Measurements from ENCODE around the gene PHYHD1.

PHYHD1 gene

DNA sequence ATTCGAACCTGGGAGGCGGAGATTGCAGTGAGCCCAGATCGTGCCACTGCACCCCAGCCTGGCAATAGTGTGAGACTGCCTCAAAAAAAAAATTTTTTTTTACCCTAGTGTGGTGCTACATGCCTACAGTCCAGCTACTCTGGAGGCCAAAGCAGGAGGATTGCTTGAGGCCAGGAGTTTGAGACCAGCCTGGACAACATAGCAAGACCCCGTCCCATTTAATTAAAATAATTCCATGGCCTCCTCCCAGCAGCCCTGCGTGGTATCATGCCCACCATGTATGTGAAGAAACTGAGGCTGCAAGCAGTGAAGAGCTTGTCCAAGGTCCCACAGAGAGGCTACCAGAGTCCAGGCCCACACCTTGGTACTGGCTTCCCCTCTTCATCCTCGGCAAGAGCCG lies 19.4 kb upstream of the PHYHD1 start:
- H3K4me3 ChIP-seq (ENCODE audit: low read depth, low read length) = no peak overlapping the region
- TF ChIP-seq, protein P1, sequence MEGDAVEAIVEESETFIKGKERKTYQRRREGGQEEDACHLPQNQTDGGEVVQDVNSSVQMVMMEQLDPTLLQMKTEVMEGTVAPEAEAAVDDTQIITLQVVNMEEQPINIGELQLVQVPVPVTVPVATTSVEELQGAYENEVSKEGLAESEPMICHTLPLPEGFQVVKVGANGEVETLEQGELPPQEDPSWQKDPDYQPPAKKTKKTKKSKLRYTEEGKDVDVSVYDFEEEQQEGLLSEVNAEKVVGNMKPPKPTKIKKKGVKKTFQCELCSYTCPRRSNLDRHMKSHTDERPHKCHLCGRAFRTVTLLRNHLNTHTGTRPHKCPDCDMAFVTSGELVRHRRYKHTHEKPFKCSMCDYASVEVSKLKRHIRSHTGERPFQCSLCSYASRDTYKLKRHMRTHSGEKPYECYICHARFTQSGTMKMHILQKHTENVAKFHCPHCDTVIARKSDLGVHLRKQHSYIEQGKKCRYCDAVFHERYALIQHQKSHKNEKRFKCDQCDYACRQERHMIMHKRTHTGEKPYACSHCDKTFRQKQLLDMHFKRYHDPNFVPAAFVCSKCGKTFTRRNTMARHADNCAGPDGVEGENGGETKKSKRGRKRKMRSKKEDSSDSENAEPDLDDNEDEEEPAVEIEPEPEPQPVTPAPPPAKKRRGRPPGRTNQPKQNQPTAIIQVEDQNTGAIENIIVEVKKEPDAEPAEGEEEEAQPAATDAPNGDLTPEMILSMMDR (IDR thresholded peaks at IDR 0.05; ENCODE audit: low read depth, low read length, missing control alignments) = no peak
- DNase-seq (ENCODE audit: low read depth) = no peak

DNA sequence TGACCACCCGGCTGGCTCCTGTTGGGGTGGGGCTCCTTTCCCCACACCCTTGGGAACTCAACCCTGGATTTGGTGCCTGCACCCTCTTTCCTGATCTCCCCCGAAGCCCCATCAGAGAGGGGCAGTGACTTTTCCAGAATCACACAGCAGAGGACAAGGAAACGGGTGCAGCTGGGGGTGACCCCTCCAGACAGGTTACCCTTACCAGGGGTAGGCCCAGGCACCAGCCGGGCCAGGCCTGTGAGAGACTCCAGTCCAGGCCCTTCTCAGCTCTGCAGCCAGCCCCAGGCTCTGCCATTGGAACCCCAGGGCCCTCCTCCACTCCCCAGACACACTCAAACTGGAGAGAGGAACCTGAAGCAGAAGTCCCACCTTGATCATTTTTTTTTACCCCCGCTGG lies 19.0 kb upstream of the PHYHD1 start:
- H3K4me3 ChIP-seq (ENCODE audit: low read depth, low read length) = no peak overlapping the region
- TF ChIP-seq, protein P1 (IDR thresholded peaks at IDR 0.05; ENCODE audit: low read depth, low read length, missing control alignments) = no peak
- no peak for DNase-seq (ENCODE audit: low read depth)

DNA sequence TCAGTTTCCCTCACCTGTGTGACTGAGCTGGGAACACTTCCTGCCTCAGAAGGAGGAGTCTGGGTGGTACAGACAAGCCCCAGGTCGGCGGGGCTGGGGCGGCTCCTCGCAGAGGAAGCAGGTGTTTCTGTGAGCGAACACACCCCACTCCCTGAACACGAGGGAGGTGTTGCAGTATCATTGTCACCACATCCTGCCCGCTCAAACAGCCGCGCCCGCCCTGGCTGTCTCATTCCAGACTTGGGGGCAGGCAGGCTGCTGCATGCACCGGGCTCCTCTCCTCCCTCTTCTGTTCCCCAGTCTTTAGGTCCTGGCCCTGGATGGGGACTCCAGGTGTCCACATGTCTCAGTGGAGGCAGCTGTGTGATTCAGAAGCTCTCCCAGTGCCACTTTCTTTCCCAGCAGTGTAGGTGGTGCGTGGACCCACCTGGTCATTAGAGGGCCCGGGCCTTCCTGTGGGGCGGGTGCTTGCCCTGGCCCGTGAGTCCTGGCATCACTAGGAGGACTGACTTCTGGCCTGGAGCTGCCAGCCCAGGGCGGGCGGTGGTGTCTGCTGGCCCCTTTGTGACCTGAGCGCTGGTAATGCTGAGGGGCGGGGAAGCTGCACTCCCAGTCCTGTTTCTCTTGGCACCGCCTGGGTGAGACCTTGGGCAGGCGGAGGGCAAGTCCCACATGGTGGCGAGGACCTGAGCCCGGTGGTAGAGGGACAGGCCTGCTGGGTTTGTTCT lies 18.3 kb upstream of the PHYHD1 start:
- H3K4me3 ChIP-seq (ENCODE audit: low read depth, low read length) = no peak overlapping the region
- TF ChIP-seq, protein P1 (IDR thresholded peaks at IDR 0.05; ENCODE audit: low read depth, low read length, missing control alignments) = no peak
- DNase-seq (ENCODE audit: low read depth) = peak; percentile 70

DNA sequence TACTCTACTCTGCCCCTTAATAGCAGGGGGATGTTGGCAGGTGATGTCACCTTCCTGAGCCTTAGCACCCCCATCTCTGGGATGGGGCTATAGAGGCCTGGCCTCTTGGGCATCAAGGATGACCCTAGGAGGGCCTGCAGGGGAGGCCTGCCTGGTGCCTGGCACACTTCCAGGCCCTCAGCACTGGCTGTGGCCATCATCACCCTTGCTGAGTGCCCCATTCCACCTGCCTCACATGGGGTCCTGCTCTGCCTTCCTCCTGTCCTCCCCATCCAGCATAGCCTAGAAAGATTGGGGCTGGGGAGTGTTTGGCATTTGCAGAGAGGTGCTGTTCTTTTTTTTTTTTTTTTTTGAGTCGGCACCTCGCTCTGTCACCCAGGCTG lies 17.7 kb upstream of the PHYHD1 start:
- no peak for DNase-seq (ENCODE audit: low read depth)
- TF ChIP-seq, protein P1 (IDR thresholded peaks at IDR 0.05; ENCODE audit: low read depth, low read length, missing control alignments) = no peak
- H3K4me3 ChIP-seq (ENCODE audit: low read depth, low read length) = no peak overlapping the region

DNA sequence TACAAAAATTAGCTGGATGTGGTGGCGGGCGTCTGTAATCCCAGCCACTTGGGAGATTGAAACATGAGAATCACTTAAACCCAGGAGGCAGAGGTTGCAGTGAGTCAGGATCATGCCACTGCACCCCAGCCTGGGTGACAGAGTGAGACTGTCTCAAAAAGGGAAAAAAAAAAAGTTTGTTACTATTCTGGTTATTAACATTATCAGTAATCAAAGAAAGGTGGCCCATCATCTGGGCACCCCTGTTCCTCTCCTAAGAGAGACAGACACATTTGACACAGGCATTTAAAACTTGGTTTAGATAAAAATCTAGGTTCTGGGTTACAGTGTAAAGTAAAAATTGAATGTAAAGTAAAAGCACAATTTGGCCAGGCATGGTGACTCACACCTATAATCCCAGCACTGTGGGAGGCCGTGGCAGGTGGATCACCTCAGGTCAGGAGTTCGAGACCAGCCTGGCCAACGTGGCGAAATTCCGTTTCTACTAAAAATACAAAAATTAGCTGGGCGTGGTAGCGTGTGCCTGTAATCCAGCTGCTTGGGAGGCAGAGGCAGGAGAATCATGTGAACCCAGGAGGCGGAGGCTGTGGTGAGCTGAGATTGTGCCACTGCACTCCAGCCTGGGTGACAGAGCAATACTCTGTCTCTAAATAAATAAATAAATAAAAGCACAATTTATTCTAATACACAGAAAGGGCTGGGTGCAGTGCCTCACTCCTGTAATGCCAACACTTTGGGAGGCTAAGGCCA lies 16.7 kb upstream of the PHYHD1 start:
- DNase-seq (ENCODE audit: low read depth) = no peak
- no peak overlapping the region for H3K4me3 ChIP-seq (ENCODE audit: low read depth, low read length)
- TF ChIP-seq, protein P1 (IDR thresholded peaks at IDR 0.05; ENCODE audit: low read depth, low read length, missing control alignments) = no peak

DNA sequence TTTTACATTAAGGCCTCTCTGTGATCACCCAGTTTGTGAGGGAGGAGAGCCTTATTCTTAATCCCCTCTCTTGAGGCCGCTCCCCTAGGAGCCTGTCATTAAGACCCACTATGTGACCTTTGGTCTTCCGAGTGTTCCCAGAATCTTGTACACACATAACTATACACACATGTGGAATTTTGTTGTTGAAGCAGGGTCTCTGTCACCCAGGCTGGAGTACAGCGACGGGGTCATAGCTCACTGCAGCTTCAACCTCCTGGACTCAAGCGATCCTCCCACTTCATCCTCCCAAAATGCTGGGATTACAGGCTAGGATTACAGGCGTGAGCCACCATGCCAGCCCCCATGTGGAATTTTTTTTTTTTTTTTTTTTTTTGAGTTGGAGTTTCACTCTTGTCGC lies 14.8 kb upstream of the PHYHD1 start:
- DNase-seq (ENCODE audit: low read depth) = no peak
- TF ChIP-seq, protein P1 (IDR thresholded peaks at IDR 0.05; ENCODE audit: low read depth, low read length, missing control alignments) = no peak

More for the DNA sequence above, 14.8 kb upstream of the PHYHD1 start:
- H3K4me3 ChIP-seq (ENCODE audit: low read depth, low read length) = no peak overlapping the region

Data from GM12864 (cell line).